ENCODE results near the gene HOXB13.

GRCh38 chr17:48678141-48678971 lies 50.2 kb downstream of the HOXB13 start:
- TF ChIP-seq POLR2AphosphoS5 (IDR thresholded peaks at IDR 0.05; ENCODE audit: insufficient read depth in 1 of 2, low read depth in 1 of 2) (no peak), POLR2A (IDR thresholded peaks at IDR 0.05) (no peak), CTCF (IDR thresholded peaks at IDR 0.05) (peak; percentile 68 to 84 (median 78))
